Stimulated activated CD4-positive, alpha-beta T cell treated with anti-CD3 and anti-CD28 coated beads, Interleukin-15, amount 100 ng/mL, for 24 hours (primary cell): ENCODE measurements around the gene BICDL1.
"Not testable (repeated sequence)": the region's sequence is repeated elsewhere in the genome, so short reads cannot be mapped to it uniquely, and the experiment has no call there.

Experiments
- DNase-seq: peaks from one replicate; pipeline ENCODE4 v3.0.0-alpha.2; 2020

Gene BICDL1

GRCh38 chr12:120006258-120006975 lies 17.4 kb downstream of the BICDL1 start:
- DNase-seq = peak; percentile 45

- DNase-seq = peak; percentile 80
These were observed 18.2 kb downstream of the BICDL1 start for GRCh38 chr12:120007272-120007671.

GRCh38 chr12:120010661-120011230 lies 21.7 kb downstream of the BICDL1 start:
- DNase-seq = peak; percentile 31

GRCh38 chr12:120012067-120012621 lies 23.1 kb downstream of the BICDL1 start:
- DNase-seq = peak; percentile 84

- DNase-seq = peak; percentile 52
These were observed 24.8 kb downstream of the BICDL1 start for GRCh38 chr12:120013659-120014380.

- not testable (repeated sequence) for DNase-seq
These were observed 25.3 kb downstream of the BICDL1 start for GRCh38 chr12:120014381-120014735.

- peak; percentile 84 for DNase-seq
These were observed 26.3 kb downstream of the BICDL1 start for GRCh38 chr12:120015313-120015712.

- DNase-seq = not testable (repeated sequence)
These were observed 27.2 kb downstream of the BICDL1 start for GRCh38 chr12:120016199-120016598.

GRCh38 chr12:120019197-120019596 lies 30.2 kb downstream of the BICDL1 start:
- DNase-seq = no peak

GRCh38 chr12:120019938-120020337 lies 30.9 kb downstream of the BICDL1 start:
- no peak for DNase-seq

- DNase-seq = no peak
These were observed 35.2 kb downstream of the BICDL1 start for GRCh38 chr12:120024193-120024592.

GRCh38 chr12:120025640-120026039 lies 36.6 kb downstream of the BICDL1 start:
- DNase-seq = no peak

GRCh38 chr12:120032242-120032641 lies 43.2 kb downstream of the BICDL1 start:
- no peak for DNase-seq

- no peak for DNase-seq
These were observed 48.8 kb downstream of the BICDL1 start for GRCh38 chr12:120037851-120038250.

- no peak for DNase-seq
These were observed 50.7 kb downstream of the BICDL1 start for GRCh38 chr12:120039711-120040110.

- DNase-seq = peak; percentile 27
These were observed 52.6 kb downstream of the BICDL1 start for GRCh38 chr12:120041386-120042231.

- not testable (repeated sequence) for DNase-seq
These were observed 56.3 kb downstream of the BICDL1 start for GRCh38 chr12:120045367-120045766.

GRCh38 chr12:120047072-120047471 lies 58.0 kb downstream of the BICDL1 start:
- no peak for DNase-seq

GRCh38 chr12:120048263-120048662 lies 59.2 kb downstream of the BICDL1 start:
- no peak for DNase-seq

GRCh38 chr12:120049426-120049825 lies 60.4 kb downstream of the BICDL1 start:
- DNase-seq = no peak

- no peak for DNase-seq
These were observed 62.5 kb downstream of the BICDL1 start for GRCh38 chr12:120051535-120051934.

GRCh38 chr12:120054293-120054692 lies 65.3 kb downstream of the BICDL1 start:
- no peak for DNase-seq
